HG03342 (cell line): ENCODE measurements around the gene DDX59.

Experiments used
- ATAC-seq: cut with Tn5 transposase; IDR thresholded peaks from one replicate; pipeline ENCODE4 v1.9.1; 2021; ENCODE audit warnings: mild to moderate bottlenecking, moderate library complexity; ENCODE audit not compliant: unreplicated experiment

Gene DDX59

DNA sequence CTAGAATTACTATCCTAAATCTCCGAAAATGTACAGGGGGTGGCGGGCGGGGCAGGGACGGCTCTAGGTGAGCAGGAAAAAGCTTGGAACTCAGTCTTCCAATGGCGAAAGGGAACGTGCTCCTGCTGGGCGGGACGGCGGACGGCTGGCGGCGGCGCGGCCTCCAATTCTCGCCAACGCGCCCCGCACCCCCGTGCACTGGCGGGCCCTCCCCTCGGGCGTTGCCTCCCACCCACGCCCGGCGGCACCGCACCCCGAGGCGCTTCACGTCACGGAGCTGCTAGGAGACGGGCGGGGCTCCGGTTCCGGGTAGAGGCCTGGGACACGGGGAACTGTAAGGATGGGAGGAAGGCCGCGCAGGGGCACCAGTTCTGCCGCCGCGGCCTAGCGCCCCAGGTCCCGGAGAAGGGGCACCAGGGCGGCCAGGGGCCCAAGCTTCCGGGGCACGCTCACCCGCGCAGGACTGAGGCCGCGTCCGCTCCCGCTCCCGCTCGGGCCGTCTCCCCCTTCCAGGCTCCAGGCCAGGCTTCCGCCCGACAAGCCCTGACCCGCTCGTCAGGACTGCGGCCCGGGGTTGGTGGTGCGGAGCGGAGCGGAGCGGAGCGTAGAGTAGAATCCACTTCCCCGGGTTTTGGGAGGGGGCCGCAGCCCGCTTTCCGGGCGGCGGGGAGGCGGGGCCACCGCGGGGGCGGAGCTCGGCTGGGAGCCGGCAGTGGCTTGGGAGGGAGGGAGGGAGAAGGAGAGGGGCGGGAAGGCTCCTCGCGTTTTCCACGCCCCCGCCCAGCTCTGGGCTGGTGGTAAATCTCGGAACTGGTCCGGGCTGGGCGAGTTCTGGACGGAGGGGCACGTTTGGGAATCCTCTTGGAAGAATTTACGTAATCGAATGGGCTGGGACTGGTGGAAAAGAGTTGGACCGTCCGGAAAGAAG, at the start of gene DDX59:
Gene DDX59 (minus strand): TSS at position 594 of the 928 bp plus-strand sequence. CDS start 3,167 bp downstream, outside the sequence.
- ATAC-seq, result peak; percentile 86

- ATAC-seq, result no peak
Observed at GRCh38 chr1:200714504-200715187, 44.9 kb upstream of the DDX59 start.

GRCh38 chr1:200710166-200710565, 40.5 kb upstream of the DDX59 start:
- ATAC-seq, result no peak

DNA sequence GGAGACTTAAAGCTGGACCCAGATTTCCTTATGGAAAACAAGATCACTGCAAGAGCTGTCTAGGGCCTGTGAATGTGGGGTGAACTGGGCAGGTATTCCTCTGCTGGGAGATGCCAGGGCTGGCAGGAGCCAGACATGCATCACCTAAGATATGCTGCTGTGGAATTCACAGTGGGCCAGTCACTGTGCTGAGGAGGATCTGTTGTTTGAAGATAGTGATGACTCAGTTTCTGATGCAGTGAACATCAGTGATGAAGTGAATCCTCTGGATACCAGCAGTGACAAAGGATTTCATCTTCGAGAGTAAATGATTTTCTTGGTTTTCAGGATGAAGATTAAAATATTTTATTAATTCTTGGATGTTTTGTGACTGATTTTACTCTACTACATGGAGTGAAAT, 39.1 kb upstream of the DDX59 start:
- no peak for ATAC-seq

DNA sequence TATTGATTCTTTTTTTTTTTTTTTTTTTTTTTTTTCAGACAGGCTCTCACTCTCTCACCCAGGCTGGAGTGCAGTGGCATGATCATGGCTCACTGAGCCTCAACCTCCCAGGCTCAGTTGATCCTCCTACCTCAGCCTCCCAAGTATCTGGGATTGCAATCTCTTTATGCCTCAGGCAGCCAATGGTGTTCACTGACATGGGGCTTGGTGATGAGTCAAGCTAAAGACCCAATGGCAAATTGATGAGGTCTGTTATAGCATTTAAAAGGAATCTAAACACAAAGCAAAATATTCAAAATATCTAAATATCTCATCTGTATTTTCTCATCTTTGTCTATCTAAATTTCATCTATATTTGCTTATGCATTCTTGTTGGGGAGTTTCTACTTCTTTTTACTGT, 38.5 kb upstream of the DDX59 start:
- ATAC-seq, result no peak

- ATAC-seq, result no peak
Observed at GRCh38 chr1:200707116-200707515, 37.4 kb upstream of the DDX59 start.

- ATAC-seq, result no peak
Observed at GRCh38 chr1:200706111-200706814, 36.6 kb upstream of the DDX59 start.

DNA sequence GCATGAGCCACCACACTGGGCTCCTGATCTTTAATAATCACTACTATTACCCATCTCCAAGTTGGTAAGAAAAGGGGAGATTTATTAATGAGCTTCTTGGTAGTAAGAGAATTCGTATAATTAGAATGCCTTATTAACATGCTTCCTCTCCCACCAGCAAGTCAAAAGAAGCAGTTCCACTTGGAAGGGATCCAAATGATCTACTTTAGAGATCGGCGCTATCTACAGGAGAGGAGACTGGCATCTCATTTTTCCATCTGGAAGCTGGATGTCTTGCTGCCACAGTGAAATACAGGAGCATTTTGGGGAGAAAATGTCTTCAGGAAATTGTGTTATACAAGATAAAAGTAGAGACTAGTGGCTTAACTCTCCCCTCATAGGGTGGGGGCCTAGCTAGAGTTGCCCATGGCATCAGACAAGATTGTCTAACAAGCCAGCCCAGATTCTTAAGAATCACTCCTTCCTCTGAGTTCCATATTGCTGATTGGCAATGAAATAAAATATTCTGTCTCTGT, 35.3 kb upstream of the DDX59 start:
- ATAC-seq, result no peak

DNA sequence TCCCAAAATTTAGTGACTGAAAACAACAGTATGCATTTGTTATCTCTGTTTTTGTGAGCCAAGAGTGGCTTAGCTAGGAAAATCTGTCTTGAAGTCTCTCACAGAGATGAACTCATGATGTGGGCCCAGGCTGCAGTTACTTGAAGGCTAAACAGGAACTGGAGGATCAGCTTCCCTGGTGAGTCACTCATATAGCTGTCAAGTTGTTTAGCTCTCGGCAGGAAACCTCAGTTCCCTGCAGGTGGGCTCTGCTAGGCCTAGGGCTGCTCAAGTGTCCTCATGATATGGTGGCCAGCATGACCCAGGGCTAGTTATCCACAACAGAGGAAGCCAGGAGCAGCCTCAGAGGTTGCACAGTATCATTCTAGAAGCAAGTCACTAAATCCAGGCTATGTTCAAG, 30.2 kb upstream of the DDX59 start:
- ATAC-seq, result no peak

- no peak for ATAC-seq
Observed at GRCh38 chr1:200694738-200695137, 25.0 kb upstream of the DDX59 start.

GRCh38 chr1:200693327-200693726, 23.6 kb upstream of the DDX59 start:
- no peak for ATAC-seq

DNA sequence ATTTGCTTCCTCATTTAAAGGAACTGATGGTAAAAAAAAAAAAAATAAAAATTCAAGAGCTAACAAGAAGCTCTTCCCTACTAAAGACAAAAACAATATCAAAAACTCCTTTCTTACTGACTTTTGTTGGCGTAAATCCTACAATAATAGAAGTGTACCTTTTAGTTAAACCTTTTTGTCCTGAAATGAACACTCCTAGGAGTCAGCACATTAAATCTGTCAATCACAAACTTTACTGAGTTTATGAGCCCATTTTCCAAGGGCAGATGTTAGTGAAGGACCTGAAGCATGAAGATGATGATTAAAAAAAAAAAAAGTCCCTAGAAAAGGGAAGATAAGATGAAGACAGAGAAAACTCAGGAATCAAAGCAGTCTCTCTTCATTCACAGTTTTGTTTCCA, 22.6 kb upstream of the DDX59 start:
- no peak for ATAC-seq

GRCh38 chr1:200686620-200687019, 16.9 kb upstream of the DDX59 start:
- ATAC-seq, result no peak

DNA sequence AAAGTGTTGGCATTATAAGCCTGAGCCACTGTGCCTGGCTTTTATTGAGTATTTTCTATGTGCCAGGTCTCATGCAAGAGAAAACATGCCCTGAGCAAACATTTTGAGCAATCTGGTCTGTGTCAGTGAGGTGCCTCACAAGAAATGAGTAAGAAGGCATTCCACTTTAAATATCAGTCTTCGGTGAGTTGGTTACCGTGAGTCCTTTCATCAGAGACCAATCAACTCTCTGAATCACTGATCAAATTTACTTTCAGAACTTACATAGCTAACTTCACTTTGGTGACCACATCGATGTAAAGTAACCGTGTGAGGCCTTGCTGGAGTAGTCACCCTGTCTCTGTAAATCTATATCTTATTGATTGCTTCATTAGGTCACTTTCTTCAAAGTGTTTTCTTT, 14.3 kb upstream of the DDX59 start:
- no peak for ATAC-seq

DNA sequence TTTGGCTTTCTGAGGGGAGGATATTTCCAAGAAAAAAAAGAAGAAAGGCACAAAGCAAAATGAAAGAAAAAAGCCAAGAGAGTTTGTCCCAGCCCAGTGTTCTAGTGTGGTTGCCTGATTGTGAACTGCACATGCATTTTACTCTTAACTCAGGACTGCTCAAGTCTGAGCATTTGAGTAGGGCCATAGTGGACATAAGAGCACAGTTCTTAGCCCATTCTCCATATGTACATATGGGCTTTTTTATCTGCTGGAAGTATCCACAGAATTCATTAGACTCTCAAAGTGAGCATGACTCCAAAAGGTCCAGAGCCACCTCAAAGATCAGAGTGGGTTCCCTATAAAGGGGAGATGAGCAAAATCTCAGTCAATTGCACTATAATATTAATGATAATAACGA, 13.6 kb upstream of the DDX59 start:
- ATAC-seq, result no peak

GRCh38 chr1:200681231-200681630, 11.5 kb upstream of the DDX59 start:
- ATAC-seq, result no peak

DNA sequence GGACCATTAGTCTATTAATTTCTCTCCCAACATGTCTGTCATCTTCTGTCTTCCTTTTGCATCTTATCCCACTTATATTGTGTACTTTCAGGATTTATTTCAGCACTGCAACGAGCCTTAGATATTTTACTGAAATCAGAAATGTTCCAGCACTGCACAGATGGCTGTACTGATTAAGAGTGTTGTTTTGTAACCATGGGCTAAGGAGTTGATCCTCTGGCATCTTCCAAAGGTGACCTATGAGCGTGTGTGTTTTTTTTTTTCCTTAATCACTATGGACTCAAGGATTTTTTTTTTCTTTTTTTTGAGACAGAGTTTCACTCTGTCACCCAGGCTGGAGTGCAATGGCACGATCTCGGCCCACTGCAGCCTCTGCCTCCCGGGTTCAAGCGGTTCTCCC, 7.1 kb upstream of the DDX59 start:
- ATAC-seq, result no peak

DNA sequence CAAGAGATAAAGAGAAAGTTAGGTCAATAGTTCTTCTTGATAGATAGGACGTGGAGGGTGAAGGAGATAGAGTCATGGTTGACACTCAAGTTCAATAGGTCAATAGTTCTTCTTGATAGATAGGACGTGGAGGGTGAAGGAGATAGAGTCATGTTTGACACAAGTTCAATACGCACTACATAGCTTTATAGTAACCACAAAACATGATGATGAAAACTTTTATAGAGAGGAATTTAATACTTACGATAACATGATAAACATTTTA, 5.8 kb upstream of the DDX59 start:
- no peak for ATAC-seq

GRCh38 chr1:200674838-200675587, 5.3 kb upstream of the DDX59 start:
- no peak for ATAC-seq

GRCh38 chr1:200673952-200674823, 4.5 kb upstream of the DDX59 start:
- no peak for ATAC-seq
